ENCODE data around the gene PSKH1.
"Not testable (repeated sequence)": the region's sequence is repeated elsewhere in the genome, so short reads cannot be mapped to it uniquely, and the experiment has no call there.

Gene PSKH1

DNA sequence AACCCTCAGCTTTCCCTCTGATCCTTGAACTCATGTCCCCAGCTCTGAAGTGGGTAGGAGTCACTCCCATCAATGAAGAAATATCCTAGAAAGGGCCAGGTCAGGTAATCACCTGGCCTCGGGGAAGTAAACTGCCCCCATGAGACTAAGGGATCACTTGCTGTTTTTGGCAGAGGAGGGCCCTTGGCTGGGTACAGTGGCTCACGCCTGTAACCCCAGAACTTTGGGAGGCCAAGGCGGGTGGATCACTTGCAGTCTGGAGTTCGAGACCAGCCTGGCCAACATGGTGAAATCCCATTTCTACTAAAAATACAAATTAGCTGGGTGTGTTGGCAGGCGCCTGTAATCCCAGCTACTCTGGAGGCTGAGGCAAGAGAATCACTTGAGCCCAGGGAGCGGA lies 29.0 kb upstream of the PSKH1 start:
- intact Hi-C loops (cut with DNase I); DNase-seq: not testable (repeated sequence)

DNA sequence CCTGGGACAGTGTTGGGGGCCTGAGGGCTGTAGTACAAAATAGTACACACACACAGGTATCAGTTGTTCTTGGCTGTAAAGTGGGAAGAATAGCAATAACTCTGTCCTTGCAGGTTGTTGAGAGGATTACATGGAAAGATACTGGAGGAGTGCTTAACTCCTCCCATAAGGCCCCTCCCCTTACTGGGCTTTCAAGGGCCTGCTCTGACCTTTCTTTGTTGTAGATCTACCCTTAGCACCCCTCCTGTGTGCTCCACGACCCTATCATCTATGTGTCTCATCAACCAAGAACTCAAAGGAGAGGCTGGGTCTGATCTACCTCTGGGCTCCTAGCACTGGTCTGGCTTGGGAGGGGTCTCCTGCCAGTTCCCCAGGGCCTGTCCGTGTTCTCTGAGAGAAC lies 28.5 kb upstream of the PSKH1 start:
- intact Hi-C loops (cut with DNase I): no loop called here
- DNase-seq: no peak

DNA sequence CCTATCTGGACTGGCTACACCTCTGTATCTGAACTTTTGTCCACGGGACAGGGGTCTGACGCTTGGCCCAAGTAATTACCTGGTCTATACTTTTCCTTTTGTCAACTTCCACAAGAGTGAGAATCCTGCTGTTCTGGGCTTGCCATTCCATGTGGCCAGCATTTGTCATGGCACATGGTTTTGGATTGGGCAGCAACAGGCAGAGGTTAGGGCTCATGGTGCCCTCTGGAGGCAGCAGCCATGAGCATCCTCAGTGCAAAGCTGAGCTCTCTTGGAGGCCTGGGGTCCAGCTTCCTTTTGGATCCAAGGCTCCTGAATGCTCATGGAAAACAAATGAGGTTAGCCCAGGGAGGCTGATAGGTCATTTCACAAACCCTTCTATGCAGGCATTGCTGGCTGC lies 27.7 kb upstream of the PSKH1 start:
- intact Hi-C loops (cut with DNase I): no loop called here
- no peak for DNase-seq

DNA sequence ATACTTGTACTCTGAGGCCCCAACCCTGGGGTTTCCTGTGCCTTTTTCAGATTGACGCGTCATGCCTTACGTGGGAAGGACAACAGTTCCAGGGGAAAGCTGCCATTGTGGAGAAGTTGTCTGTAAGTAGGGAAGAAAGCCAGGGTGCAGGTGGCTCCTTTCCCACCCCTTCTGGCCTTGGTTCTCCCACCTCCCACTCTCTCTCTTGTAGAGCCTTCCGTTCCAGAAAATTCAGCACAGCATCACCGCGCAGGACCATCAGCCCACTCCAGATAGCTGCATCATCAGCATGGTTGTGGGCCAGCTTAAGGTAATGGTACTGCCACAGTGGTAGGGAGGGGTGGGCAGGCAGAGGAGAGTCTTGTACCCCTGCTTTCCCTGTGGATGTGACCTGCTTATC lies 24.8 kb upstream of the PSKH1 start:
- intact Hi-C loops (cut with DNase I): no loop called here
- DNase-seq: peak in 8 of 10 donors; percentile 30 to 90 (median 54)

DNA sequence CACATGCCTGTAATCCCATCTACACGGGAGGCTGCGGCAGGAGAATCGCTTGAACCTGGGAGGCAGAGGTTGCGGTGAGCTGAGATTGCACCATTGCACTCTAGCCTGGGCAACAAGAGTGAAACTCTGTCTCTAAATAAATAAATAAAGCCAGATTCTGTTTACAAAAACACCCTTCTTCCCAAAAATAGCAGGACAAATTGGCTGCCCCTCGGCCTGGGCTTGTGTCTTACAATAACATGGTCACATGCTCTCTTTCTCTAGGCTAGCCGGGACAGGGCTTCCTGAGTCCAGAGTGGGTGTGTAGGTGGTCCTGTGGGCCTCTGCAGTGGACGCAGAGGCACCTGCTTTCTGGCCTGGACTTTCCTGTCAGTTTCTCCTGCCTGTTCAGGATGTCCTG lies 23.4 kb upstream of the PSKH1 start:
- DNase-seq: no peak
- intact Hi-C loops (cut with DNase I): no loop called here

DNA sequence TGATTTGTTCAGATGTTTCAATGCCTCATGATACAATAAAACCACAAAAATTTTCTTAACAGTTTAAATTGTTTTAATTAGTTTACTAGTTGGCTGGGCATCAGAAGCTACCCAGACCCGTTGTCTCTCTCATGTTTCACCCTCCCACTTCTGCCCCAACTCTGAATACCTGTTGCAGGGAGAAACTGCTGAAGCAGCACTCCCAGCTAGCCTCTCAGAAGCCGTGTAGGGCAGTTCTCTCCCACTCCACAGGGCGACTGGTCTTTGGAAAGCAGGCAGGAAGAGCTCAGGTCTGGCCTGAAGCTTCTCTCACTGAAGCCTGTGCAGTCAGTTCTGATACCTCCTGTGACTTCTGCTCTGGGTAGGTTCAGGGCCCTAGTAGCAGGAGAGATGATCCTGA lies 21.8 kb upstream of the PSKH1 start:
- no peak for DNase-seq
- intact Hi-C loops (cut with DNase I): no loop called here

DNA sequence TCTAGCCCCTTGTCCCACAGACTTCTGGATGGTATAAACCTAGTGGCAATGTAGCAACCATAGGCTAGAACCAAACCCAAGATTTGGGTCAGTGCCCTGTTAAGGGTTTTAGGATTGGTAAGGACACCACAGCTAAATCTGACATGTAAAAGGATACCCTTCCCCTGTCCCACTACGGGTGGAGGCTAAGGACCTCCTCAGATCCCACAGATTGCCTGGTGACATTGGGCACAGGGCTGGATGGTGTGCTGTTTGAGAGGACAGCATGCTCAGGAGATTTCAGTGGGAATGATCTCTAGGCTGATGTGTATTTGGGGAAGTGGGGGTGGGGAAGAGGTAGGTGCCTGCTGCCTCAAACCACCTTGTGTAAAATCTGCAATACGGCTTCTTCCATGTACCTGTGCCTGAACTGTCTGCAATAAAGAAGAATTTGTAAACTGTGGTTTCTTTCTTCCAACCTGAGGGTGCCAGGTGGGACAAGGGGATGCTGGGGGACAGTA lies 20.9 kb upstream of the PSKH1 start:
- intact Hi-C loops (cut with DNase I): no loop called here
- DNase-seq: no peak

DNA sequence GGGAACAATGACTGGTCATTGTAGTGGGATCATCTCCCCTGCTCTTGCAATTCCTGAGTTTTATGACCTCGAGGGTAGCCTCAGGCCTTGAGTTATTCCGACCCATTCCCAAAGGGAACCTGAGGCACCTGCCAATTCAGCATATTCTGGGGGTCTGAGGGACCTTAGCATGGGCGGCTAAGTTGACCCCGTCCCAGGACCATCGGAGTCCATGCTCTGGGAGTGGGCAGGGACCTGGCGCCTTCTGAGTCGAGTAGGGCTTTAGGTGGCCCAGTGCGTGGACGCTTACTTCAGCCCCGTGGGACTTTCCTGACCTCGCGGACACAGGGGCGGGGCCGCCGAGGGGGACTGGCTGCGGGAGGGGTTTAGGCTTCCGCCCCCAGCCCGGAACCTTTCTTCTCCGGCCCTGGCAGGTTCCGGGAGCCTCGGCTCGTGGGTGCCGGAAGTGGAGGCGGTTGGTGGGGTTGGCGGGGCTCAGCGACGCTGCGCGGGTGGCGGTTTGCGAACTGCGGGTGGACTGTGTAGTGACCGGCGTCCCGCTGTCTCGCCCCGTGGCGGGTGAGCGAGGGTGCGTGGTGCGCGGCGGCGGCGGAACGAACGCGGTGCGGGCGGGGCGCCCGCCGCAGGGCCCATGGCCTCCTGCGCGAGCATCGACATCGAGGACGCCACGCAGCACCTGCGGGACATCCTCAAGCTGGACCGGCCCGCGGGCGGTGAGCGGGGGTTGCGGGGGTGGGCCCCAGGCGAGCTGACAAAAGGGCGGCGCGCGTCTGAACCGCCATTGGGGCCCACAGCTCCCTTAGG lies 20.2 kb upstream of the PSKH1 start, which contains the start of gene EDC4:
Gene EDC4, plus strand, starts transcription at position 422 of the 804 bp plus-strand sequence. Its CDS starts 210 bp downstream, at position 632.
- DNase-seq: peak; percentile 71 to 96 (median 80)
- intact Hi-C loops (cut with DNase I): no loop called here

DNA sequence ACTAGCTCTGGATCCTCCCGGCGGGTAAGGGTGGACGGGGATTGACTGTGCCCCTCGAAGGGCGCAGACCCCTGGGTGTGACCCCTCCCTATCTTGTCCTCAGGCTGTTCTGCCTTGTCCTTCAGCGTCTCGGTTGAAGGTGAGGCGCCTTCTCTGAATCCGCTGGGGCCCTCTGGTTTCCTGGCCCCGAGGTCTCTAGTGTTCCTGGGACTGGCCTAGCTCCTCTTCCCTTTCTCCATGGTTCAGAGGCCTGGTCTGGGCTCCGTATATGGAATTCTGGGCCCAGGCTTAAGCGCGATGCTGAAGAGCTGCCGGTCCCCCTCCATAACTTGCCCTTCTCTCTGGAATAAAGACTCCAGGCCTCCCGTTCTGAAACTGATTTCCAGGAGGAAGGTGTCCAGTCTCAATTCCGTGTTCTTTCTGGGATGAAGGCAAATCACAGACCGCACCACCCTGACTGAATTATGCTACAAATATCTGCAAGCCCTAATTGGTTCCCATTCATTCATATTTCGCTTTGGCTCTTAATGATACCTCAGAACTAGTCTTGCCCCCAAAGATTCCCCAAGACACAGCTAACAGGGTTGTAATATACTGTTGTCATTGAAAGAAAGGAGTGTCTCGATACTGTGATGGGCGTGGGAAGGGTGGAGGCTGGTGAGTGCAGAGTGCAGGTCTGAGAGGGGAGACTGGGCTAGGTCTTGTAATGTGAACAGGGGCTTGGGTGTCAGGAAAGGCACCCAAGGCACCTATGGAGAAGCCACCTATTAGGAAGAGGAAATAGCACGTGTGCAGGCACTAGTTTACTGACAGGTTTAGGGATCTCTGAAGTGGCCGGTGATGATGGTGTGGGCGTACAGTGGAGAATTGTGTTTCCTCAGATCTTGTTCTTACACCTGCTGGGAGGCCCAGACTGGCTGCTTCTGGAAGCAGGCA lies 19.4 kb upstream of the PSKH1 start:
- DNase-seq: no peak

DNA sequence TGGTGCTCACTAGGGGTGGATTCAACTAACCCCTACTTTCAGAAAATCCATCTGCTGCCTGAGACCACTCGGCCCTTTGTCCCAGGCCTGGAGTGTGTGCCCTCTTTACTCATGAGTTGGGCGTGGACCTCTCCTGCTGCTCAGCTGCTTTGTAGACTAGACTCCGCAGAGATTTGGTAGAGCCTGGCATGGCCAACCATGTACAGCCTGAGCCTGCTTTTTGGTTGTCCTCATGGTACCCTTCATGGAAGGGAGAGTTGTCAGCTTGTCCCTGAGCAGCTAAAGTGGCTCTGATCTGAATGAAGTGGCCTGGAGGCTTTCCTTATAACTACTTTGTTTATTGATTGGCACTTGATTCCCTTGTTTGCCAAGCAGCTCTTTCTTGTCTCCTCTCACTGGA lies 18.7 kb upstream of the PSKH1 start:
- intact Hi-C loops (cut with DNase I): no loop called here
- DNase-seq: no peak

More for the DNA sequence above, 19.4 kb upstream of the PSKH1 start:
- intact Hi-C loops (cut with DNase I): no loop called here

DNA sequence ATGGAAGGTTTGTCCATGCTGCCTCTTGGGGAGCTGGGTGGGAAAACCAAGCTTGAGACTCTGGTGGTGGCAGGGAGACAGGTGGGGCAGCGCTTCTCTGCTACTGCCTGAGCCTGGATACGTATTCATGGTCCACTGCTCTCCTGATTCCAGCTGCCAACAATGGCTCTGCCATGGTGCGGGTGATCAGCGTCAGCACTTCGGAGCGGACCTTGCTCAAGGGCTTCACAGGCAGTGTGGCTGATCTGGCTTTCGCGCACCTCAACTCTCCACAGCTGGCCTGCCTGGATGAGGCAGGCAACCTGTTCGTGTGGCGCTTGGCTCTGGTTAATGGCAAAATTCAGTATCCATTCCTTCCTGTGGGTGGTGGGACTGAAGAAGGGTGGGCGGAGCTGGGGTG lies 16.0 kb upstream of the PSKH1 start:
- intact Hi-C loops (cut with DNase I): no loop called here
- no peak for DNase-seq

DNA sequence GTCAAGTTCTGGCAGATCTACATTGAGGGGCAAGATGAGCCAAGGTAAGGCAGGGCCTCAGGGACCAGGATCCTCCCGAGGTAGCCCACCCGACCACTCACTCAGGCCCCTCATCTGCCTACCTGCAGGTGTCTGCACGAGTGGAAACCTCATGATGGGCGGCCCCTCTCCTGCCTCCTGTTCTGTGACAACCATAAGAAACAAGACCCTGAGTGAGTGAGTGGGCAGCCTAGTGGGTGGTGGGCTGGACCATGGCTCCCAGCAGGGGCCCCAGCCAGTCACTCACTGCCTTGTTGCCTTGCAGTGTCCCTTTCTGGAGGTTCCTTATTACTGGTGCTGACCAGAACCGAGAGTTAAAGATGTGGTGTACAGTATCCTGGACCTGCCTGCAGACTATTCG lies 14.8 kb upstream of the PSKH1 start:
- intact Hi-C loops (cut with DNase I): no loop called here
- DNase-seq: peak in 1 of 10 donors; percentile 42

DNA sequence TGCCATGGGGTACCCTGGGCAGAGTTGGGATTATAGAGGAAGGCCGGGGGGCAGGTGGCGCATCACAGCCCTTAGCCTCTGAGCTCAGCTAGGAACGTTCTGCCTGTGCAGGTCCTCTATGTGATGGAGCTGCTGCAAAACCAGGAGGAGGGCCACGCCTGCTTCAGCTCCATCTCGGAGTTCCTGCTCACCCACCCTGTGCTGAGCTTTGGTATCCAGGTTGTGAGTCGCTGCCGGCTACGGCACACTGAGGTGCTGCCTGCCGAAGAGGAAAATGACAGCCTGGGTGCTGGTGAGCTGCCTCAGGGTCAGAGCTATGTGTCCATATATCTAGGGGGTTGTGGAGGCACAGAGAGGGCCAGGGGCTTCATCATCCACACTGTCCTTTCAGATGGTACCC lies 14.2 kb upstream of the PSKH1 start:
- peak in 2 of 10 donors; percentile 29 to 66 for DNase-seq
- intact Hi-C loops (cut with DNase I): no loop called here

DNA sequence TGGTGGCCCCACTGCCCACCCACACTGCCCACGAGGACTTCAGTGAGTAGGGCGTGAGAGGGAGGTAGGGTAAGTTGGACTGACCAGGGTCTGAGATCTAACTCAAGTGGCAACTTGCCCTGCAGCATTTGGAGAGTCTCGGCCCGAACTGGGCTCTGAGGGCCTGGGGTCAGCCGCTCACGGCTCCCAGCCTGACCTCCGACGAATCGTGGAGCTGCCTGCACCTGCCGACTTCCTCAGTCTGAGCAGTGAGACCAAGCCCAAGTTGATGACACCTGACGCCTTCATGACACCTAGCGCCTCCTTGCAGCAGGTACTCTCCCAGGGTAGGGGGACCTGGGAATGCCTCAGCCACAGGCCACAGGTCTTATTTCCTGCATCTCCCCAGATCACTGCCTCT lies 13.6 kb upstream of the PSKH1 start:
- intact Hi-C loops (cut with DNase I): no loop called here
- peak in 2 of 10 donors; percentile 45 to 57 for DNase-seq

DNA sequence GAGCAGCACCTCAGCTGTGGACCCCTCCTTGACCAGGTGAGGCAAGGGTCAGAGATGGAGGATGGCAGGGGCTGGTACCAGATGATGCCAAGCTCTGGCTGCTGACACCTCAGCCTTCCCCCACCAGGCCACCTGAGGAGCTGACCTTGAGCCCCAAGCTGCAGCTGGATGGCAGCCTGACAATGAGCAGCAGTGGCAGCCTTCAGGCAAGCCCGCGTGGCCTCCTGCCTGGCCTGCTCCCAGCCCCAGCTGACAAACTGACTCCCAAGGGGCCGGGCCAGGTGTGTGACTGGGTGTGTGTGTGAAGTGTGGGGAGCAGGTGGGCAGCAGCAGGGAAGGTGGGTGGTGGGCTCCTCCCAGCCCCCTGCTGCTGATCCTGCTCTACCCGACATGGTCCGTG lies 13.1 kb upstream of the PSKH1 start:
- DNase-seq: peak in 2 of 10 donors; percentile 54 to 62
- intact Hi-C loops (cut with DNase I): no loop called here

DNA sequence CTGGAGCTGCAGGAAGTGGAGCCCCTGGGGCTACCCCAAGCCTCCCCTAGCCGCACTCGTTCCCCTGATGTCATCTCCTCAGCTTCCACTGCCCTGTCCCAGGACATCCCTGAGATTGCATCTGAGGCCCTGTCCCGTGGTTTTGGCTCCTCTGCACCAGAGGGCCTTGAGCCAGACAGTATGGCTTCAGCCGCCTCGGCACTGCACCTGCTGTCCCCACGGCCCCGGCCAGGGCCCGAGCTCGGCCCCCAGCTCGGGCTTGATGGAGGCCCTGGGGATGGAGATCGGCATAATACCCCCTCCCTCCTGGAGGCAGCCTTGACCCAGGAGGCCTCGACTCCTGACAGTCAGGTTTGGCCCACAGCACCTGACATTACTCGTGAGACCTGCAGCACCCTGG lies 12.5 kb upstream of the PSKH1 start:
- intact Hi-C loops (cut with DNase I): no loop called here
- DNase-seq: peak in 2 of 10 donors; percentile 69 to 76

DNA sequence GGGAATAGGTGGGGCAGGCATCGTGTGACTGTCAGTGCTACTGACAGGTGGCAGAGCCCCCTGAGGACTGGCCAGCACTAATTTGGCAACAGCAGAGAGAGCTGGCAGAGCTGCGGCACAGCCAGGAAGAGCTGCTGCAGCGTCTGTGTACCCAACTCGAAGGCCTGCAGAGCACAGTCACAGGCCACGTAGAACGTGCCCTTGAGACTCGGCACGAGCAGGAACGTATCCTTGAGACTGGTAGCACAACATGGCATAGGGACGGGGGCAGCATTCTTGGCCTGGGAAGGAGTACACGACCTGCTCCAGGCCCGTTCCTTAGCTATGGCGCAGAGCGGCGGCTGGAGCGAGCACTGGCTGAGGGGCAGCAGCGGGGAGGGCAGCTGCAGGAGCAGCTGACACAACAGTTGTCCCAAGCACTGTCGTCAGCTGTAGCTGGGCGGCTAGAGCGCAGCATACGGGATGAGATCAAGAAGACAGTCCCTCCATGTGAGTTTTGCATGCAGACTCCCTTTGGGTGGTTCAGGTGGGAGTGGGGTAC lies 11.4 kb upstream of the PSKH1 start:
- intact Hi-C loops (cut with DNase I): loop anchor here (2.0 kb wide), 1 partner anchor 47 kb away; no protein-coding TSS in a partner anchor
- peak in 9 of 10 donors; percentile 23 to 96 (median 63) for DNase-seq

DNA sequence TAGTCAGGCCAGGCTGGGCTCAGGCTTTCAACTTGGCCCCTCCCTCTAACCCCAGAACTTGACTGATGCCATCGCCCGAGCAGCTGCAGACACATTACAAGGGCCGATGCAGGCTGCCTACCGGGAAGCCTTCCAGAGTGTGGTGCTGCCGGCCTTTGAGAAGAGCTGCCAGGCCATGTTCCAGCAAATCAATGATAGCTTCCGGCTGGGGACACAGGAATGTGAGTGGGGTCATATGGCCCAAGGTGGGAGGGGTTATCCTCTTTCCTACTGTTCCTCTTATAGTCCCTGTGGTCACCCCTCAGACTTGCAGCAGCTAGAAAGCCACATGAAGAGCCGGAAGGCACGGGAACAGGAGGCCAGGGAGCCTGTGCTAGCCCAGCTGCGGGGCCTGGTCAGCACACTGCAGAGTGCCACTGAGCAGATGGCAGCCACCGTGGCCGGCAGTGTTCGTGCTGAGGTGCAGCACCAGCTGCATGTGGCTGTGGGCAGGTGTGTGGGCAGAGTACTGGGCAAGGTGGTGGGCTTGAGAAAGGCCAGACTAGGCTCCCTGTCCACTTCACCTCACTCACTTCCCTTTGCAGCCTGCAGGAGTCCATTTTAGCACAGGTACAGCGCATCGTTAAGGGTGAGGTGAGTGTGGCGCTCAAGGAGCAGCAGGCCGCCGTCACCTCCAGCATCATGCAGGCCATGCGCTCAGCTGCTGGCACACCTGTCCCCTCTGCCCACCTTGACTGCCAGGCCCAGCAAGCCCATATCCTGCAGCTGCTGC lies 10.5 kb upstream of the PSKH1 start:
- intact Hi-C loops (cut with DNase I): loop anchor here (1.0 to 2.0 kb wide), 2 partner anchors 46 to 158 kb away; no protein-coding TSS in a partner anchor
- DNase-seq: peak; percentile 71 to 98 (median 84)

DNA sequence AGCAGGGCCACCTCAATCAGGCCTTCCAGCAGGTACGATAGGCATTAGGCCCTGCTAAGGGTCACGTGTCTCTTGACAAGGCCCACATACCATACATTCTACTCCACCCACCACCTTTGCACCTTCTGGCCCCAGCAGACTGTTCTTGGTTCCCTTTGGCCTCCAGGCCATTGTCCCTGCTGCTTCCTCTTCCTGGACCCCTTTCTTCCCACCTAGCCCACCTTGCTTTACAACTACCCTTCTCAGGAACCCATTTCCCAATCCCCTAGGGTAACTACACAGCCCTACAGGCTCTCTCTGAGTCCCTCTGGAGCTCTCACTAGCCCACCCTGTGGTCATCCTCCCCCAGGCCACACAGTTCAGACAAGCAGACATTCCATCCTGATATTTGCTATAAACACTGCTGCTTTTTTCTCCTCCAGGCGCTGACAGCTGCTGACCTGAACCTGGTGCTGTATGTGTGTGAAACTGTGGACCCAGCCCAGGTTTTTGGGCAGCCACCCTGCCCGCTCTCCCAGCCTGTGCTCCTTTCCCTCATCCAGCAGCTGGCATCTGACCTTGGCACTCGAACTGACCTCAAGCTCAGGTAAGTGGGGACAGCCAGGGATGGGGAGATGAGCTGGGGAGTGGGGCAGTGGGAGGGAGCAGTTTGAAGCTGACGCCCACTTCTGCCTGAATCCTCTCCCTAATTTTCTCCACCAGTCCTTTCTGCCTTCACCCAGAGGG lies 9.7 kb upstream of the PSKH1 start:
- DNase-seq: peak in 1 of 10 donors; percentile 15
- intact Hi-C loops (cut with DNase I): loop anchor here (1.0 to 2.0 kb wide), 2 partner anchors 45 to 157 kb away; no protein-coding TSS in a partner anchor
